Measurements from ENCODE around the gene MLC1.

The MLC1 gene

GRCh38 chr22:50119169-50119767 is 34.0 kb upstream of the MLC1 start:
- no peak overlapping the region for H3K4me2 ChIP-seq
- no peak overlapping the region for H3K27ac ChIP-seq
- no peak overlapping the region for H2AFZ ChIP-seq (ENCODE audit: low read depth)
- no peaks in the 10 kb centered on the region for H3K79me2 ChIP-seq (ENCODE audit: insufficient read depth, low read depth)
- no peaks in the 10 kb centered on the region for H3K36me3 ChIP-seq (ENCODE audit: insufficient read depth)
- no peak for TF ChIP-seq CTCF (conservative IDR thresholded peaks at IDR 0.05; ENCODE audit: low read depth, low read length)
- no peak overlapping the region for H3K9ac ChIP-seq
- H4K20me1 ChIP-seq (ENCODE audit: insufficient read depth), result no peaks in the 10 kb centered on the region
- no peaks in the 10 kb centered on the region for H3K4me1 ChIP-seq (ENCODE audit: low read depth, poor library complexity, severe bottlenecking)
- no peaks in the 10 kb centered on the region for H3K27me3 ChIP-seq (ENCODE audit: insufficient read depth, low read depth)
- H3K4me3 ChIP-seq (IDR thresholded peaks at IDR 0.05; ENCODE audit: insufficient read depth, low read depth, low read length), result no peak overlapping the region

GRCh38 chr22:50118557-50119168 is 33.4 kb upstream of the MLC1 start:
- H3K9ac ChIP-seq, result no peak overlapping the region
- TF ChIP-seq CTCF (conservative IDR thresholded peaks at IDR 0.05; ENCODE audit: low read depth, low read length), result no peak
- H3K27ac ChIP-seq, result no peak overlapping the region
- no peaks in the 10 kb centered on the region for H3K79me2 ChIP-seq (ENCODE audit: insufficient read depth, low read depth)
- H3K4me3 ChIP-seq (IDR thresholded peaks at IDR 0.05; ENCODE audit: insufficient read depth, low read depth, low read length), result no peak overlapping the region
- no peaks in the 10 kb centered on the region for H3K4me1 ChIP-seq (ENCODE audit: low read depth, poor library complexity, severe bottlenecking)
- no peaks in the 10 kb centered on the region for H3K27me3 ChIP-seq (ENCODE audit: insufficient read depth, low read depth)
- no peak overlapping the region for H3K4me2 ChIP-seq
- H3K36me3 ChIP-seq (ENCODE audit: insufficient read depth), result no peaks in the 10 kb centered on the region
- no peaks in the 10 kb centered on the region for H4K20me1 ChIP-seq (ENCODE audit: insufficient read depth)
- no peak overlapping the region for H2AFZ ChIP-seq (ENCODE audit: low read depth)

- H3K4me1 ChIP-seq (ENCODE audit: low read depth, poor library complexity, severe bottlenecking), result no peaks in the 10 kb centered on the region
- H3K79me2 ChIP-seq (ENCODE audit: insufficient read depth, low read depth), result no peaks in the 10 kb centered on the region
- no peak overlapping the region for H3K27ac ChIP-seq
- no peak for TF ChIP-seq CTCF (conservative IDR thresholded peaks at IDR 0.05; ENCODE audit: low read depth, low read length)
- H3K4me3 ChIP-seq (IDR thresholded peaks at IDR 0.05; ENCODE audit: insufficient read depth, low read depth, low read length), result no peak overlapping the region
- no peaks in the 10 kb centered on the region for H4K20me1 ChIP-seq (ENCODE audit: insufficient read depth)
- H3K9ac ChIP-seq, result no peak overlapping the region
- H3K27me3 ChIP-seq (ENCODE audit: insufficient read depth, low read depth), result no peaks in the 10 kb centered on the region; the same call in 1 of the 2 replicates
- no peaks in the 10 kb centered on the region for H3K36me3 ChIP-seq (ENCODE audit: insufficient read depth)
- no peak overlapping the region for H2AFZ ChIP-seq (ENCODE audit: low read depth)
- no peak overlapping the region for H3K4me2 ChIP-seq
These were observed 32.9 kb upstream of the MLC1 start for GRCh38 chr22:50118129-50118528.

GRCh38 chr22:50117168-50117762 is 32.0 kb upstream of the MLC1 start:
- H2AFZ ChIP-seq (ENCODE audit: low read depth), result no peak overlapping the region
- no peak overlapping the region for H3K27ac ChIP-seq
- H3K4me3 ChIP-seq (IDR thresholded peaks at IDR 0.05; ENCODE audit: insufficient read depth, low read depth, low read length), result no peak overlapping the region
- no peaks in the 10 kb centered on the region for H4K20me1 ChIP-seq (ENCODE audit: insufficient read depth)
- H3K9ac ChIP-seq, result no peak overlapping the region
- no peaks in the 10 kb centered on the region; the same call in 1 of the 2 replicates for H3K27me3 ChIP-seq (ENCODE audit: insufficient read depth, low read depth)
- TF ChIP-seq CTCF (conservative IDR thresholded peaks at IDR 0.05; ENCODE audit: low read depth, low read length), result no peak
- H3K4me1 ChIP-seq (ENCODE audit: low read depth, poor library complexity, severe bottlenecking), result no peaks in the 10 kb centered on the region
- no peaks in the 10 kb centered on the region for H3K79me2 ChIP-seq (ENCODE audit: insufficient read depth, low read depth)
- H3K36me3 ChIP-seq (ENCODE audit: insufficient read depth), result no peaks in the 10 kb centered on the region
- H3K4me2 ChIP-seq, result no peak overlapping the region
